Activated CD4-positive, alpha-beta T cell treated with anti-CD3 and anti-CD28 coated beads, Interleukin-2, amount 10 ng/mL, durations not matched to agents 24 days and 14 days (primary cell): Measurements from ENCODE around the gene INTS4. TPM values are rescaled to one million over a fixed set of nuclear protein-coding genes. Genes with fewer than 3 reads are reported as not detected.
"Not testable (repeated sequence)": the region's sequence is repeated elsewhere in the genome, so short reads cannot be mapped to it uniquely, and the experiment has no call there.

Experiments
- DNase-seq: peaks from one replicate; pipeline ENCODE4 v3.0.0; 2022
- H3K27ac Mint-ChIP-seq: one replicate; pipeline ENCODE4 v1.8.0; 2022; ENCODE audit warnings: mild to moderate bottlenecking, mixed read lengths
- H3K27me3 Mint-ChIP-seq: one replicate; pipeline ENCODE4 v1.8.0; 2022; ENCODE audit warnings: mixed read lengths
- H3K36me3 Mint-ChIP-seq: one replicate; pipeline ENCODE4 v1.8.0; 2022; ENCODE audit warnings: low read depth, mild to moderate bottlenecking, mixed read lengths
- H3K4me1 Mint-ChIP-seq: one replicate; pipeline ENCODE4 v1.8.0; 2021; ENCODE audit warnings: mixed read lengths
- H3K4me3 Mint-ChIP-seq: one replicate; pipeline ENCODE4 v1.8.0; 2022; ENCODE audit warnings: mild to moderate bottlenecking, moderate library complexity, mixed read lengths
- H3K9me3 Mint-ChIP-seq: one replicate; pipeline ENCODE4 v1.8.0; 2021; ENCODE audit warnings: mixed read lengths
- intact Hi-C: fragments of 100-400 bp; cut with micrococcal nuclease; formaldehyde crosslinking; loops from one replicate; pipeline ENCODE4 v1.15.1; 2023
- total RNA-seq: library from RNA; stranded (reverse); gene quantifications from 2 replicates; pipeline ENCODE4 v1.2.3, GENCODE V29; 2022

INTS4 gene
- total RNA-seq, 1 donor from 2014 or later: 60.0 TPM

GRCh38 chr11:78014937-78015520 lies 20.6 kb upstream of the INTS4 start:
- intact Hi-C loops, H3K9me3 Mint-ChIP-seq, H3K4me3 Mint-ChIP-seq, H3K36me3 Mint-ChIP-seq, H3K27ac Mint-ChIP-seq, DNase-seq, H3K4me1 Mint-ChIP-seq, H3K27me3 Mint-ChIP-seq: not testable (repeated sequence)

- no peaks in the 10 kb centered on the region for H3K36me3 Mint-ChIP-seq
- H3K4me1 Mint-ChIP-seq: no peaks in the 10 kb centered on the region
- no peak overlapping the region for H3K4me3 Mint-ChIP-seq
- no peak for DNase-seq
- H3K27ac Mint-ChIP-seq: no peak overlapping the region
- no peaks in the 10 kb centered on the region for H3K9me3 Mint-ChIP-seq
- intact Hi-C loops: no loop called here
- H3K27me3 Mint-ChIP-seq: peaks cover 4% of the 10 kb centered on the region
These were observed 16.8 kb upstream of the INTS4 start for GRCh38 chr11:78011301-78011700.

- H3K9me3 Mint-ChIP-seq: no peaks in the 10 kb centered on the region
These were observed 16.3 kb upstream of the INTS4 start for GRCh38 chr11:78010755-78011154.

GRCh38 chr11:78010304-78010703 lies 15.8 kb upstream of the INTS4 start:
- intact Hi-C loops: no loop called here
- H3K4me3 Mint-ChIP-seq: no peak overlapping the region
- H3K9me3 Mint-ChIP-seq: no peaks in the 10 kb centered on the region
- no peaks in the 10 kb centered on the region for H3K36me3 Mint-ChIP-seq
- H3K27ac Mint-ChIP-seq: no peak overlapping the region
- DNase-seq: no peak
- no peaks in the 10 kb centered on the region for H3K4me1 Mint-ChIP-seq
- H3K27me3 Mint-ChIP-seq: peaks cover 4% of the 10 kb centered on the region

More at GRCh38 chr11:78010755-78011154, 16.3 kb upstream of the INTS4 start:
- H3K36me3 Mint-ChIP-seq: no peaks in the 10 kb centered on the region
- no peak for DNase-seq
- peaks cover 4% of the 10 kb centered on the region for H3K27me3 Mint-ChIP-seq
- no peak overlapping the region for H3K27ac Mint-ChIP-seq
- H3K4me3 Mint-ChIP-seq: no peak overlapping the region
- H3K4me1 Mint-ChIP-seq: no peaks in the 10 kb centered on the region
- intact Hi-C loops: no loop called here

- no peak for DNase-seq
- Mint-ChIP-seq H3K4me1 (no peaks in the 10 kb centered on the region), H3K27me3 (peaks cover 2% of the 10 kb centered on the region), H3K9me3 (no peaks in the 10 kb centered on the region), H3K4me3 (no peak overlapping the region), H3K36me3 (no peaks in the 10 kb centered on the region), H3K27ac (no peak overlapping the region)
- intact Hi-C loops: no loop called here
These were observed 14.6 kb upstream of the INTS4 start for GRCh38 chr11:78009062-78009461.

GRCh38 chr11:78000193-78000592 lies 5.7 kb upstream of the INTS4 start:
- intact Hi-C loops: loop anchor here (1.0 kb wide), 1 partner anchor 224 kb away; no protein-coding TSS in a partner anchor
- H3K27me3 Mint-ChIP-seq: peaks cover 6% of the 10 kb centered on the region
- peaks cover 8% of the 10 kb centered on the region for H3K4me1 Mint-ChIP-seq
- DNase-seq: peak; percentile 81
- no peak overlapping the region for H3K27ac Mint-ChIP-seq
- no peaks in the 10 kb centered on the region for H3K9me3 Mint-ChIP-seq
- H3K36me3 Mint-ChIP-seq: no peaks in the 10 kb centered on the region
- H3K4me3 Mint-ChIP-seq: no peak overlapping the region

GRCh38 chr11:77999446-78000030 lies 5.1 kb upstream of the INTS4 start:
- Mint-ChIP-seq H3K4me1 (peaks cover 12% of the 10 kb centered on the region), H3K27me3 (peaks cover 7% of the 10 kb centered on the region), H3K27ac (no peak overlapping the region), H3K36me3 (no peaks in the 10 kb centered on the region), H3K9me3 (no peaks in the 10 kb centered on the region), H3K4me3 (no peak overlapping the region)
- intact Hi-C loops: loop anchor here (1.0 kb wide), 1 partner anchor 223 kb away; no protein-coding TSS in a partner anchor
- DNase-seq: no peak

- peak overlapping the region; percentile 97 for H3K4me3 Mint-ChIP-seq
- peaks cover 21% of the 10 kb centered on the region for H3K4me1 Mint-ChIP-seq
- intact Hi-C loops: loop anchor here (1.0 to 2.0 kb wide), 6 partner anchors 53 to 581 kb away; partner anchors contain the start of genes CLNS1A, GAB2, KCTD21 and NARS2
- H3K9me3 Mint-ChIP-seq: no peaks in the 10 kb centered on the region
- H3K27me3 Mint-ChIP-seq: peaks cover 2% of the 10 kb centered on the region
- peak overlapping the region; percentile 92 for H3K27ac Mint-ChIP-seq
- peak; percentile 63 for DNase-seq
- H3K36me3 Mint-ChIP-seq: peaks cover 5% of the 10 kb centered on the region
These were observed 566 bp downstream of the INTS4 start for GRCh38 chr11:77993902-77994301.

- Mint-ChIP-seq H3K4me3 (no peak overlapping the region), H3K4me1 (peaks cover 31% of the 10 kb centered on the region), H3K27ac (no peak overlapping the region), H3K27me3 (peaks cover 2% of the 10 kb centered on the region), H3K9me3 (no peaks in the 10 kb centered on the region), H3K36me3 (peaks cover 29% of the 10 kb centered on the region)
- intact Hi-C loops: no loop called here
- DNase-seq: no peak
These were observed 3.5 kb downstream of the INTS4 start for GRCh38 chr11:77990981-77991380.

GRCh38 chr11:77986456-77986855 lies 8.0 kb downstream of the INTS4 start:
- H3K27ac Mint-ChIP-seq, H3K4me3 Mint-ChIP-seq: not testable (repeated sequence)

GRCh38 chr11:77981346-77981947 lies 13.0 kb downstream of the INTS4 start:
- Mint-ChIP-seq H3K4me3 (no peak overlapping the region), H3K9me3 (no peaks in the 10 kb centered on the region), H3K4me1 (peaks cover 12% of the 10 kb centered on the region), H3K27me3 (no peaks in the 10 kb centered on the region), H3K27ac (no peak overlapping the region), H3K36me3 (peaks cover 49% of the 10 kb centered on the region)
- no peak for DNase-seq
- intact Hi-C loops: no loop called here

More at GRCh38 chr11:77986456-77986855, 8.0 kb downstream of the INTS4 start:
- H3K36me3 Mint-ChIP-seq: peaks cover 55% of the 10 kb centered on the region
- DNase-seq, H3K27me3 Mint-ChIP-seq, H3K9me3 Mint-ChIP-seq, intact Hi-C loops: not testable (repeated sequence)
- H3K4me1 Mint-ChIP-seq: peaks cover 20% of the 10 kb centered on the region

- no peaks in the 10 kb centered on the region for H3K27me3 Mint-ChIP-seq
- H3K4me1 Mint-ChIP-seq: no peaks in the 10 kb centered on the region
- no peaks in the 10 kb centered on the region for H3K9me3 Mint-ChIP-seq
- no peak overlapping the region for H3K4me3 Mint-ChIP-seq
- peaks cover 8% of the 10 kb centered on the region for H3K36me3 Mint-ChIP-seq
- intact Hi-C loops: no loop called here
- no peak for DNase-seq
- no peak overlapping the region for H3K27ac Mint-ChIP-seq
These were observed 26.1 kb downstream of the INTS4 start for GRCh38 chr11:77968337-77968736.

- intact Hi-C loops: no loop called here
- Mint-ChIP-seq H3K27me3 (no peaks in the 10 kb centered on the region), H3K4me1 (no peaks in the 10 kb centered on the region), H3K27ac (no peak overlapping the region), H3K36me3 (peaks cover 5% of the 10 kb centered on the region), H3K4me3 (no peak overlapping the region), H3K9me3 (no peaks in the 10 kb centered on the region)
- no peak for DNase-seq
These were observed 26.7 kb downstream of the INTS4 start for GRCh38 chr11:77967753-77968152.

GRCh38 chr11:77967121-77967520 lies 27.3 kb downstream of the INTS4 start:
- no peak overlapping the region for H3K27ac Mint-ChIP-seq
- no peaks in the 10 kb centered on the region for H3K9me3 Mint-ChIP-seq
- DNase-seq: no peak
- no peaks in the 10 kb centered on the region for H3K4me1 Mint-ChIP-seq
- intact Hi-C loops: no loop called here
- peaks cover 5% of the 10 kb centered on the region for H3K36me3 Mint-ChIP-seq
- H3K4me3 Mint-ChIP-seq: no peak overlapping the region
- no peaks in the 10 kb centered on the region for H3K27me3 Mint-ChIP-seq
